CD14-positive monocyte (primary cell): Measurements from ENCODE around the gene CABLES2. TPM values are rescaled to one million over a fixed set of nuclear protein-coding genes. Genes with fewer than 3 reads are reported as not detected.

Experiments
- DNase-seq, 3 donors: peaks; one replicate each; pipeline ENCODE4 v3.0.0-alpha.2; 2011 to 2022
- H2AFZ ChIP-seq: 2 replicates; pipeline ENCODE4 v1.6.0; 2012; ENCODE audit warnings: mild to moderate bottlenecking, low read depth, low read length, inconsistent platforms; ENCODE audit not compliant: insufficient read depth, poor library complexity, severe bottlenecking
- H3K27ac ChIP-seq, 2 donors: 1 replicate in 1 of 2; 2 replicates in 1 of 2; pipeline ENCODE4 v1.5.1; 2012 to 2013; ENCODE audit warnings: low read length in 2 of 2, control low read depth in 1 of 2, inconsistent platforms in 1 of 2, low read depth in 1 of 2, mild to moderate bottlenecking in 1 of 2
- H3K27me3 ChIP-seq, 2 donors: one replicate each; pipeline versions ENCODE4 v1.6.0 to v1.6.1; 2011 to 2013; ENCODE audit warnings: low read length in 2 of 2; ENCODE audit not compliant: control insufficient read depth in 2 of 2, insufficient read depth in 2 of 2
- H3K36me3 ChIP-seq, 2 donors: replicated peaks in 1 of 2; 1 replicate in 1 of 2; 2 replicates in 1 of 2; pipeline versions ENCODE4 v1.5.1 to v1.6.1; 2012 to 2013; ENCODE audit warnings: low read length in 2 of 2, control low read depth in 1 of 2, inconsistent platforms in 1 of 2, mild to moderate bottlenecking in 1 of 2; ENCODE audit not compliant: insufficient read depth in 2 of 2, control insufficient read depth in 1 of 2
- H3K4me1 ChIP-seq, 2 donors: 1 replicate in 1 of 2; 2 replicates in 1 of 2; pipeline versions ENCODE4 v1.5.1 to v1.6.1; 2012 to 2013; ENCODE audit warnings: low read length in 2 of 2, control low read depth in 1 of 2, inconsistent platforms in 1 of 2, mild to moderate bottlenecking in 1 of 2, moderate library complexity in 1 of 2; ENCODE audit not compliant: insufficient read depth in 2 of 2, control insufficient read depth in 1 of 2
- H3K4me2 ChIP-seq: replicated peaks from 2 replicates; pipeline ENCODE3; 2012; ENCODE audit warnings: low read length, moderate library complexity, mild to moderate bottlenecking; ENCODE audit not compliant: poor library complexity, severe bottlenecking; ENCODE audit errors: extremely low read depth
- H3K4me3 ChIP-seq, 3 experiments: fragments of 200-600 bp in 1 of 3; sonication (generic) in 1 of 3; replicated peaks in 1 of 3; 1 replicate in 2 of 3; 2 replicates in 1 of 3; pipeline ENCODE4 v1.5.1; 2011 to 2013; ENCODE audit warnings: low read length in 3 of 3, mild to moderate bottlenecking in 3 of 3, control low read depth in 2 of 3, low read depth in 2 of 3, inconsistent platforms in 1 of 3, moderate library complexity in 1 of 3
- H3K79me2 ChIP-seq: 2 replicates; pipeline ENCODE4 v1.6.0; 2012; ENCODE audit warnings: mild to moderate bottlenecking, control low read depth, inconsistent platforms, low read length, moderate library complexity; ENCODE audit not compliant: insufficient read depth
- H3K9ac ChIP-seq: 2 replicates; pipeline ENCODE4 v1.6.0; 2017; ENCODE audit warnings: low read length, mild to moderate bottlenecking; ENCODE audit not compliant: insufficient read depth, poor library complexity, severe bottlenecking
- H3K9me3 ChIP-seq, 2 donors: replicated peaks in 1 of 2; 1 replicate in 1 of 2; 2 replicates in 1 of 2; pipeline versions ENCODE4 v1.5.1 to v1.6.1; 2012 to 2013; ENCODE audit warnings: low read length in 2 of 2, control low read depth in 1 of 2; ENCODE audit not compliant: control insufficient read depth in 1 of 2, insufficient read depth in 1 of 2
- H4K20me1 ChIP-seq: 2 replicates; pipeline ENCODE4 v1.6.0; 2012; ENCODE audit warnings: mild to moderate bottlenecking, low read length, control low read depth, moderate library complexity; ENCODE audit not compliant: insufficient read depth
- H3K27ac Mint-ChIP-seq, 7 donors: one replicate each; pipeline ENCODE4 v1.8.0; 2020; ENCODE audit warnings: mild to moderate bottlenecking in 7 of 7, mixed read lengths in 7 of 7, moderate library complexity in 6 of 7, inconsistent platforms in 2 of 7
- H3K27me3 Mint-ChIP-seq, 3 donors: one replicate each; pipeline ENCODE4 v1.8.0; 2021 to 2022; ENCODE audit warnings: low read depth in 3 of 3, mild to moderate bottlenecking in 3 of 3, mixed read lengths in 3 of 3, moderate library complexity in 3 of 3, inconsistent platforms in 1 of 3
- H3K36me3 Mint-ChIP-seq, 2 donors: one replicate each; pipeline ENCODE4 v1.8.0; 2020; ENCODE audit warnings: mixed read lengths in 2 of 2, inconsistent platforms in 1 of 2, mild to moderate bottlenecking in 1 of 2
- H3K4me1 Mint-ChIP-seq: one replicate; pipeline ENCODE4 v1.8.0; 2020; ENCODE audit warnings: mild to moderate bottlenecking, mixed read lengths
- H3K4me3 Mint-ChIP-seq, 2 donors: one replicate each; pipeline ENCODE4 v1.8.0; 2020; ENCODE audit warnings: mild to moderate bottlenecking in 2 of 2, mixed read lengths in 2 of 2, moderate library complexity in 1 of 2
- H3K9me3 Mint-ChIP-seq, 7 donors: one replicate each; pipeline ENCODE4 v1.8.0; 2020 to 2022; ENCODE audit warnings: mixed read lengths in 7 of 7, mild to moderate bottlenecking in 6 of 7, moderate library complexity in 6 of 7, inconsistent platforms in 2 of 7
- WGBS: methylation state at CpG from one replicate; pipeline ENCODE4 v1.1.5; 2013; ENCODE audit warnings: missing lambda C conversion rate; ENCODE audit not compliant: insufficient coverage; 5-methylcytosine and 5-hydroxymethylcytosine counted together
- intact Hi-C, 2 donors: fragments of 100-400 bp; cut with micrococcal nuclease; formaldehyde crosslinking; loops; one replicate each; pipeline versions ENCODE4 v1.15.0 to v1.15.1; 2023
- polyA plus RNA-seq, 3 donors: library from polyadenylated mRNA; depleted of rRNA in 1 of 3; unstranded in 2 of 3; stranded (reverse) in 1 of 3; fragments of 300-500 nt in 2 of 3; fragments of >200 nt in 1 of 3; fragmentation: Illumina TruSeq in 2 of 3; gene quantifications; 1 replicate in 2 of 3; 2 replicates in 1 of 3; pipeline ENCODE4 v1.2.3, GENCODE V29; 2012 to 2021
- TF ChIP-seq, protein P1 (sequence below): fragments of 200-600 bp; IDR thresholded peaks from one replicate; pipeline ENCODE4 v1.8.0; 2022; ENCODE audit warnings: antibody characterized with exemption, mild to moderate bottlenecking

Gene CABLES2
- polyA plus RNA-seq, 3 donors = 0.60 to 4.0 (median 0.61) TPM

DNA sequence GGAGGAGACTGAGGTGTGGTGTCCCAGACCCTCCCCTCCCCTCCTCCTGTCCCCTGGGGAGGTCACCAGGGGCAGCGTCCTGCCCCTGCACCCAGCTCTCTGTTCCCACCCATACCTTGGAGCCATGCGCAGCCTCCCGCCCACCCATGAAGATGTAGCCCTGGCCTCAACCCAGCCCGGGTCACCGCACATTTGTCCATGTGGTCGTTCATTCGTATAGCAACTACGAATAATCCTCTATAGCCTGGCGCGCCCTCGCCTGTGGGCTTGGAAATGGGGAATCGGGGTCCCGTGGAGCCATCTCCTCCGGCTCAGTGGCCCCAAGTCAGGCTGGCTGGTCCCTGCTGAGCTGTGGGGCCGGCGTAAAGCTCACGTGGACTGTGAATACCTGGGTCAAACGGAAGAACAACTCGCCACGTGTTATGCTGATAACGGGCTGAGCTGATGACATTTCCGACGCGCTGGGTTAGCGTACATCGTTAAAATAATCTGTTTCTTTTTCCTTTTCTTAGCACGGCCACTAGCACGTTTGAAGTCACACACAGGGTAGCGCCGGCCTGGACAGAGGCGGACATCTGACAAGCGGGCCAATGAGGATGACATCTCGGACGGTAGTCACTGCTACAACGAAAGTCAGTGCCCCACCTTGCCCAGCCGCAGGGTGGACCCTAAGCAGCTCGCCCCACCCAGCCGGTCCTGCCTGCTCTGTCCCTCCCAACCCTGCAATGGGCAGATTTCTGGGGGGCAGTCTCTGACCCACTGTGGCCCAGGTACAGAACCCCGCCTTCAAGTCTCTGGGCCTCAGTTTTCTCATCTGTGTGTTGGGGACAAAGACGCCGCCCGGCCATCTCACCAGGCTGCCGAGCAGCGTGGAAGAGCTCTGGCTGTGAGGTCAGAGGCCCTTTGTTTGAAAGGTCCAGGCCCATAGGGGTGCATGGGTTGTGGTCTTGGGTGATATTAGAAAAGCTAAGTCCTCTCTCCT, 40.1 kb upstream of the CABLES2 start:
- no peak overlapping the region for H3K27ac Mint-ChIP-seq

DNA sequence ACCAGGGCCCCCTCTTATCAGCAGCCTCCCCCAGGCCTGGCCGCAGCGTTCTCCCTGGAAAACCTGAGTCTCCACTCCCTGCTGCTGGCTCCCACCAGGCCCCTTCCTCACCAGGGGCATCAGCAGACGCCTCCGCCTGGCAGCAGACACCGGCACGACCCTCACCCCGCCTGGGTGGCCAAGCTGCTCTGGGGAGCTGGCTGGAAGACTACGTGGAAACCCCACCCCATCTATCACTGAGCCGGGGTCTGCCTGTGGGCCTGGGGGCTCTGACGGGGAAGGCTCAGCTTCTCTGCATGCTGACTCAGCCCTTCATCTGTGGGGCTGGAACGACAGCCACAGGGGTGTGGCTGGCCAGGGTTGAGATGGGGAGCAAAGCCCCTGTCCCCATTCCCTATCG, 39.4 kb upstream of the CABLES2 start:
- Histone ChIP-seq H3K4me3 (no peak overlapping the region), H3K27ac (no peak overlapping the region), H3K79me2 (no peaks in the 10 kb centered on the region), H3K27me3 (no peaks in the 10 kb centered on the region), H3K9me3 (no peaks in the 10 kb centered on the region), H3K36me3 (no peaks in the 10 kb centered on the region), H3K9ac (no peak overlapping the region), H2AFZ (no peak overlapping the region), H3K4me2 (no peak overlapping the region), H4K20me1 (no peaks in the 10 kb centered on the region), H3K4me1 (no peaks in the 10 kb centered on the region)
- TF ChIP-seq, protein P1, sequence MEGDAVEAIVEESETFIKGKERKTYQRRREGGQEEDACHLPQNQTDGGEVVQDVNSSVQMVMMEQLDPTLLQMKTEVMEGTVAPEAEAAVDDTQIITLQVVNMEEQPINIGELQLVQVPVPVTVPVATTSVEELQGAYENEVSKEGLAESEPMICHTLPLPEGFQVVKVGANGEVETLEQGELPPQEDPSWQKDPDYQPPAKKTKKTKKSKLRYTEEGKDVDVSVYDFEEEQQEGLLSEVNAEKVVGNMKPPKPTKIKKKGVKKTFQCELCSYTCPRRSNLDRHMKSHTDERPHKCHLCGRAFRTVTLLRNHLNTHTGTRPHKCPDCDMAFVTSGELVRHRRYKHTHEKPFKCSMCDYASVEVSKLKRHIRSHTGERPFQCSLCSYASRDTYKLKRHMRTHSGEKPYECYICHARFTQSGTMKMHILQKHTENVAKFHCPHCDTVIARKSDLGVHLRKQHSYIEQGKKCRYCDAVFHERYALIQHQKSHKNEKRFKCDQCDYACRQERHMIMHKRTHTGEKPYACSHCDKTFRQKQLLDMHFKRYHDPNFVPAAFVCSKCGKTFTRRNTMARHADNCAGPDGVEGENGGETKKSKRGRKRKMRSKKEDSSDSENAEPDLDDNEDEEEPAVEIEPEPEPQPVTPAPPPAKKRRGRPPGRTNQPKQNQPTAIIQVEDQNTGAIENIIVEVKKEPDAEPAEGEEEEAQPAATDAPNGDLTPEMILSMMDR = no peak
- Mint-ChIP-seq H3K4me1 (no peaks in the 10 kb centered on the region), H3K4me3 (no peak overlapping the region), H3K27ac (no peak overlapping the region), H3K9me3 (peaks cover 0 to 2% (median 0%) of the 10 kb centered on the region in 7 donors), H3K27me3 (peaks cover 3 to 10% (median 7%) of the 10 kb centered on the region in 3 donors), H3K36me3 (no peaks in the 10 kb centered on the region)
- intact Hi-C loops = no loop called here
- WGBS = 80% methylated on average over 3 of the region's 12 CpGs
- no peak for DNase-seq

More for the DNA sequence above, 40.1 kb upstream of the CABLES2 start:
- H3K36me3 ChIP-seq = no peaks in the 10 kb centered on the region
- H3K4me1 Mint-ChIP-seq = no peaks in the 10 kb centered on the region
- no peak overlapping the region for H3K4me3 ChIP-seq
- H2AFZ ChIP-seq = no peak overlapping the region
- whole genome bisulfite sequencing = 91% methylated on average over 44 of the region's 44 CpGs
- TF ChIP-seq, protein P1 = no peak
- H3K36me3 Mint-ChIP-seq = no peaks in the 10 kb centered on the region
- no peaks in the 10 kb centered on the region for H3K9me3 ChIP-seq
- H3K27ac ChIP-seq = no peak overlapping the region
- H3K4me3 Mint-ChIP-seq = no peak overlapping the region
- no peaks in the 10 kb centered on the region for H3K4me1 ChIP-seq
- intact Hi-C loops = no loop called here
- no peak overlapping the region for H3K9ac ChIP-seq
- no peaks in the 10 kb centered on the region for H3K79me2 ChIP-seq
- peaks cover 2 to 10% (median 3%) of the 10 kb centered on the region in 3 donors for H3K27me3 Mint-ChIP-seq
- H3K27me3 ChIP-seq = no peaks in the 10 kb centered on the region
- H3K9me3 Mint-ChIP-seq = peaks cover 0 to 2% (median 0%) of the 10 kb centered on the region in 7 donors
- H3K4me2 ChIP-seq = no peak overlapping the region
- DNase-seq = no peak
- H4K20me1 ChIP-seq = no peaks in the 10 kb centered on the region
